ENCODE measurements around the gene KLHL40.

GRCh38 chr3:42725454-42725853 lies 40.1 kb downstream of the KLHL40 start:
- no peak for TF ChIP-seq TAF1 (IDR thresholded peaks at IDR 0.05; ENCODE audit: low read depth)
- no peak for TF ChIP-seq EZH2 (IDR thresholded peaks at IDR 0.05; ENCODE audit: borderline replicate concordance, insufficient read depth, low read length, poor library complexity, severe bottlenecking)
- no peak for TF ChIP-seq RAD21 (conservative IDR thresholded peaks at IDR 0.05)
- TF ChIP-seq CTCF (IDR thresholded peaks at IDR 0.05; ENCODE audit: poor library complexity, severe bottlenecking) = no peak
- no peak for TF ChIP-seq SMC3 (conservative IDR thresholded peaks at IDR 0.05; ENCODE audit: poor library complexity)
- no peak for TF ChIP-seq EP300 (conservative IDR thresholded peaks at IDR 0.05; ENCODE audit: poor library complexity, severe bottlenecking)
- TF ChIP-seq POLR2AphosphoS5 (IDR thresholded peaks at IDR 0.05) = no peak
- no peak for TF ChIP-seq MXI1 (conservative IDR thresholded peaks at IDR 0.05; ENCODE audit: poor library complexity, severe bottlenecking)
- TF ChIP-seq, protein P1, sequence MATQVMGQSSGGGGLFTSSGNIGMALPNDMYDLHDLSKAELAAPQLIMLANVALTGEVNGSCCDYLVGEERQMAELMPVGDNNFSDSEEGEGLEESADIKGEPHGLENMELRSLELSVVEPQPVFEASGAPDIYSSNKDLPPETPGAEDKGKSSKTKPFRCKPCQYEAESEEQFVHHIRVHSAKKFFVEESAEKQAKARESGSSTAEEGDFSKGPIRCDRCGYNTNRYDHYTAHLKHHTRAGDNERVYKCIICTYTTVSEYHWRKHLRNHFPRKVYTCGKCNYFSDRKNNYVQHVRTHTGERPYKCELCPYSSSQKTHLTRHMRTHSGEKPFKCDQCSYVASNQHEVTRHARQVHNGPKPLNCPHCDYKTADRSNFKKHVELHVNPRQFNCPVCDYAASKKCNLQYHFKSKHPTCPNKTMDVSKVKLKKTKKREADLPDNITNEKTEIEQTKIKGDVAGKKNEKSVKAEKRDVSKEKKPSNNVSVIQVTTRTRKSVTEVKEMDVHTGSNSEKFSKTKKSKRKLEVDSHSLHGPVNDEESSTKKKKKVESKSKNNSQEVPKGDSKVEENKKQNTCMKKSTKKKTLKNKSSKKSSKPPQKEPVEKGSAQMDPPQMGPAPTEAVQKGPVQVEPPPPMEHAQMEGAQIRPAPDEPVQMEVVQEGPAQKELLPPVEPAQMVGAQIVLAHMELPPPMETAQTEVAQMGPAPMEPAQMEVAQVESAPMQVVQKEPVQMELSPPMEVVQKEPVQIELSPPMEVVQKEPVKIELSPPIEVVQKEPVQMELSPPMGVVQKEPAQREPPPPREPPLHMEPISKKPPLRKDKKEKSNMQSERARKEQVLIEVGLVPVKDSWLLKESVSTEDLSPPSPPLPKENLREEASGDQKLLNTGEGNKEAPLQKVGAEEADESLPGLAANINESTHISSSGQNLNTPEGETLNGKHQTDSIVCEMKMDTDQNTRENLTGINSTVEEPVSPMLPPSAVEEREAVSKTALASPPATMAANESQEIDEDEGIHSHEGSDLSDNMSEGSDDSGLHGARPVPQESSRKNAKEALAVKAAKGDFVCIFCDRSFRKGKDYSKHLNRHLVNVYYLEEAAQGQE (IDR thresholded peaks at IDR 0.05; ENCODE audit: borderline replicate concordance) = no peak
